Keratinocyte (primary cell): ENCODE data around the gene TMEM129. TPM values are rescaled to one million over a fixed set of nuclear protein-coding genes. Genes with fewer than 3 reads are reported as not detected.

Experiments
- DNase-seq: peaks from one replicate; pipeline ENCODE4 v3.0.0-alpha.2; 2011; ENCODE audit warnings: low read depth, missing footprints, low spot score
- FAIRE-seq: peaks from 2 replicates; lab custom pipeline; 2011; peaks lifted over from hg19 to GRCh38; lab: Jason Lieb, UNC
- H2AFZ ChIP-seq: 2 replicates; pipeline ENCODE4 v1.6.0; 2012; ENCODE audit warnings: low read length, control low read depth, inconsistent platforms; ENCODE audit not compliant: control insufficient read depth
- H3K27ac ChIP-seq: 2 replicates; pipeline ENCODE4 v1.5.1; 2011; ENCODE audit warnings: low read length; ENCODE audit not compliant: control insufficient read depth, insufficient read depth
- H3K27me3 ChIP-seq: 3 replicates; pipeline ENCODE4 v1.6.0; 2011; ENCODE audit warnings: low read length; ENCODE audit not compliant: control insufficient read depth, insufficient read depth; ENCODE audit errors: extremely low read depth
- H3K36me3 ChIP-seq, 2 experiments: 2 replicates in 1 of 2; 3 replicates in 1 of 2; pipeline ENCODE4 v1.5.1; 2011; ENCODE audit warnings: low read length in 2 of 2, mild to moderate bottlenecking in 1 of 2; ENCODE audit not compliant: control insufficient read depth in 2 of 2, insufficient read depth in 2 of 2; ENCODE audit errors: extremely low read depth in 1 of 2
- H3K4me1 ChIP-seq: 3 replicates; pipeline ENCODE4 v1.5.1; 2011; ENCODE audit warnings: low read length; ENCODE audit not compliant: control insufficient read depth, insufficient read depth; ENCODE audit errors: extremely low read depth
- H3K4me2 ChIP-seq: 3 replicates; pipeline ENCODE4 v1.6.0; 2011; ENCODE audit warnings: low read depth, low read length; ENCODE audit not compliant: control insufficient read depth, insufficient read depth; ENCODE audit errors: extremely low read depth
- H3K4me3 ChIP-seq, 3 experiments: fragments of 200-600 bp in 1 of 3; sonication (generic) in 1 of 3; 2 replicates in 2 of 3; 3 replicates in 1 of 3; pipeline ENCODE4 v1.5.1; 2011 to 2016; ENCODE audit warnings: low read length in 3 of 3, mild to moderate bottlenecking in 3 of 3, control low read depth in 2 of 3, inconsistent platforms in 1 of 3, low read depth in 1 of 3, mixed read lengths in 1 of 3, mixed run types in 1 of 3, moderate library complexity in 1 of 3; ENCODE audit not compliant: control insufficient read depth in 2 of 3, insufficient read depth in 2 of 3; ENCODE audit errors: extremely low read depth in 1 of 3
- H3K79me2 ChIP-seq: 2 replicates; pipeline ENCODE4 v1.6.0; 2012; ENCODE audit warnings: low read length; ENCODE audit not compliant: control insufficient read depth, insufficient read depth
- H3K9ac ChIP-seq: 3 replicates; pipeline ENCODE4 v1.6.0; 2011; ENCODE audit warnings: low read length; ENCODE audit not compliant: control insufficient read depth, insufficient read depth; ENCODE audit errors: extremely low read depth
- H3K9me1 ChIP-seq: 3 replicates; pipeline ENCODE4 v1.6.0; 2011; ENCODE audit warnings: low read length; ENCODE audit not compliant: control insufficient read depth, insufficient read depth; ENCODE audit errors: extremely low read depth
- H3K9me3 ChIP-seq: 2 replicates; pipeline ENCODE4 v1.5.1; 2012; ENCODE audit warnings: low read depth, low read length; ENCODE audit not compliant: control insufficient read depth
- H4K20me1 ChIP-seq: 3 replicates; pipeline ENCODE4 v1.6.0; 2011; ENCODE audit warnings: low read length; ENCODE audit not compliant: control insufficient read depth, insufficient read depth; ENCODE audit errors: extremely low read depth
- EZH2 ChIP-seq: IDR thresholded peaks from one replicate; pipeline ENCODE4 v1.6.1; 2012; ENCODE audit warnings: inconsistent platforms, mild to moderate bottlenecking, low read length, moderate library complexity
- dilution Hi-C: fragments of 300-500 bp; cut with MboI; formaldehyde crosslinking; loops from one replicate; pipeline ENCODE4 v1.7.0; 2020; ENCODE audit warnings: low sequenced_read_pairs; ENCODE audit not compliant: extremely low pct_ligation_motif_present
- polyA plus RNA-seq, 5 experiments: library from polyadenylated mRNA; depleted of rRNA in 3 of 5; stranded (reverse) in 3 of 5; stranded (forward) in 1 of 5; unstranded in 1 of 5; fragments of >200 nt; gene quantifications; 1 replicate in 1 of 5; 2 replicates in 3 of 5; 3 replicates in 1 of 5; pipeline versions ENCODE4 v1.2.1 to v1.2.3, GENCODE V29; 2011 to 2012; ENCODE audit warnings: missing spikeins in 2 of 5, low read depth in 1 of 5, low replicate concordance in 1 of 5
- TF ChIP-seq, protein P1 (sequence below), 3 experiments: IDR thresholded peaks in 1 of 3; conservative IDR thresholded peaks in 1 of 3; optimal IDR thresholded peaks in 1 of 3; 2 replicates in 2 of 3; 3 replicates in 1 of 3; pipeline versions ENCODE3 to v1.5.1; 2011; ENCODE audit warnings: low read length in 3 of 3, mild to moderate bottlenecking in 3 of 3, moderate library complexity in 2 of 3, control low read depth in 1 of 3, inconsistent platforms in 1 of 3; ENCODE audit not compliant: insufficient read depth in 2 of 3; ENCODE audit errors: extremely low read depth in 1 of 3

TMEM129 gene
- polyA plus RNA-seq, 1 donor (not counting 4 experiments of a cell fraction or from before 2014, with no cell fraction given): 11.7 TPM

DNA sequence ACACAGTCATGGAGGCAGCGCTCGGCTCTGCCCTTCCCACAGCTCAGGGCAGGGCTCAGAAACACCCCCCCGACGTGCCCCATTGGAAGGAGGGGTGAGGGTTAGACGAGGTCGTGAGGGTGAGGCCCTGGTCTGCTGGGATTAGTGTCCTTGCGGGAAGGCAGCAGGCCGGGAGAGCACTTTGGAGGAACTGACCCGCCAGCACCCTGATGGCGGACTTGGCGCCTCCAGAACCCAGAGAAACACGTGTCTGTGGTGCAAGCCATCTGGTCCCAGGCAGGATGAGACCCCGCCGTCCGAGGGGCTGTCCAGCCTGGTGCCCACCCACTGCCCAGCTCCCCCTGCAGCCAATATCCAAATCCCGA lies 26.5 kb upstream of the TMEM129 start:
- H3K4me3 ChIP-seq: no peak overlapping the region
- no peaks in the 10 kb centered on the region for H3K79me2 ChIP-seq
- H3K9me3 ChIP-seq: no peaks in the 10 kb centered on the region
- no peak overlapping the region for H2AFZ ChIP-seq
- no peak for DNase-seq
- peaks cover 18% of the 10 kb centered on the region for H3K4me1 ChIP-seq
- no peaks in the 10 kb centered on the region for H3K36me3 ChIP-seq
- no peak overlapping the region for H3K9ac ChIP-seq
- H3K4me2 ChIP-seq: no peak overlapping the region
- no peak overlapping the region for H3K27ac ChIP-seq
- TF ChIP-seq EZH2: no peak
- TF ChIP-seq, protein P1, sequence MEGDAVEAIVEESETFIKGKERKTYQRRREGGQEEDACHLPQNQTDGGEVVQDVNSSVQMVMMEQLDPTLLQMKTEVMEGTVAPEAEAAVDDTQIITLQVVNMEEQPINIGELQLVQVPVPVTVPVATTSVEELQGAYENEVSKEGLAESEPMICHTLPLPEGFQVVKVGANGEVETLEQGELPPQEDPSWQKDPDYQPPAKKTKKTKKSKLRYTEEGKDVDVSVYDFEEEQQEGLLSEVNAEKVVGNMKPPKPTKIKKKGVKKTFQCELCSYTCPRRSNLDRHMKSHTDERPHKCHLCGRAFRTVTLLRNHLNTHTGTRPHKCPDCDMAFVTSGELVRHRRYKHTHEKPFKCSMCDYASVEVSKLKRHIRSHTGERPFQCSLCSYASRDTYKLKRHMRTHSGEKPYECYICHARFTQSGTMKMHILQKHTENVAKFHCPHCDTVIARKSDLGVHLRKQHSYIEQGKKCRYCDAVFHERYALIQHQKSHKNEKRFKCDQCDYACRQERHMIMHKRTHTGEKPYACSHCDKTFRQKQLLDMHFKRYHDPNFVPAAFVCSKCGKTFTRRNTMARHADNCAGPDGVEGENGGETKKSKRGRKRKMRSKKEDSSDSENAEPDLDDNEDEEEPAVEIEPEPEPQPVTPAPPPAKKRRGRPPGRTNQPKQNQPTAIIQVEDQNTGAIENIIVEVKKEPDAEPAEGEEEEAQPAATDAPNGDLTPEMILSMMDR (optimal IDR thresholded peaks at IDR 0.05 in 1 of 3, IDR thresholded peaks at IDR 0.05 in 1 of 3, conservative IDR thresholded peaks at IDR 0.05 in 1 of 3; ENCODE audit: extremely low read depth in 1 of 3, insufficient read depth in 2 of 3, low read length in 3 of 3): no peak
- dilution Hi-C loops: no loop called here
- no peaks in the 10 kb centered on the region for H3K27me3 ChIP-seq
- H3K9me1 ChIP-seq: no peaks in the 10 kb centered on the region
- no peak for FAIRE-seq
- no peaks in the 10 kb centered on the region for H4K20me1 ChIP-seq

DNA sequence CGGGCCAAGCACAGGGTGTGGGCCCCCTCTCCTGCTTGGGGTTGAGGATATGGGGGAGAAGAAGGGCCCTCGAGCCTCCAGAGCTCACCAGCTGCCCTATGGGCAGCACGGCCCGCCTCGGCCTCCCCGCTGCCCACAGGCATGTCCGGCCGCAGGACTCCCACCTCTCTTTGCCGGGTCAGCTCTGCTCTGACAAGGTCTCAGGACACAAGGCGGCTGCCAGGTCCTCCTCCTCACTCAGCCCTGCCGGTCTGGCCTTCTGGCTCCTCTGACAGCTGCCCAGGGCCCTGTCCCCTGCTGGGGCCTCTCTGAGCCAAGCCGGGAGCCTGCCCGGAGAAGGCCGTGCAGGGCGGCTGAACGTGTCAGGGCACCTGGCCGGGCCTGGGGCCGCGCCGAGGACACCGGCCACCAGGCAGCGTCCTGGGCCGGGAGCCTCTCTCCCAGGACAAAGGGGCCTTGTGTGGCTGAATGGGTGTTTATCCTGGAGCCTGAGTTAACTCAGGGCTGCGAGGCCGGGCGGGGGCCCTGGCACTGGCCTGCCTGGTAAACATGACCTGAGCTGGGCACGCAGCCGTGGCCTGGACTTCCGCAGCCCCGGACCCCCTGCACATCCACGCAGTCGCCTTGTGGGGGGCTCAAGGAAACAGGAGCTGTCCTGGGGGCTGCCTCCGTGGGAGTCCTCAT lies 25.9 kb upstream of the TMEM129 start:
- Histone ChIP-seq H3K36me3 (peaks cover 0 to 3% of the 10 kb centered on the region in 2 experiments), H3K4me2 (no peak overlapping the region), H3K9me1 (no peaks in the 10 kb centered on the region), H3K4me3 (no peak overlapping the region), H3K9ac (no peak overlapping the region), H3K4me1 (peaks cover 12% of the 10 kb centered on the region), H2AFZ (no peak overlapping the region), H3K79me2 (no peaks in the 10 kb centered on the region), H3K27me3 (no peaks in the 10 kb centered on the region), H4K20me1 (no peaks in the 10 kb centered on the region), H3K9me3 (no peaks in the 10 kb centered on the region), H3K27ac (no peak overlapping the region)
- DNase-seq: no peak
- TF ChIP-seq EZH2: no peak
- TF ChIP-seq, protein P1 (optimal IDR thresholded peaks at IDR 0.05 in 1 of 3, IDR thresholded peaks at IDR 0.05 in 1 of 3, conservative IDR thresholded peaks at IDR 0.05 in 1 of 3; ENCODE audit: extremely low read depth in 1 of 3, insufficient read depth in 2 of 3, low read length in 3 of 3): no peak
- no peak for FAIRE-seq
- dilution Hi-C loops: no loop called here
